Measurements from ENCODE around the gene TIMM10.

DNA sequence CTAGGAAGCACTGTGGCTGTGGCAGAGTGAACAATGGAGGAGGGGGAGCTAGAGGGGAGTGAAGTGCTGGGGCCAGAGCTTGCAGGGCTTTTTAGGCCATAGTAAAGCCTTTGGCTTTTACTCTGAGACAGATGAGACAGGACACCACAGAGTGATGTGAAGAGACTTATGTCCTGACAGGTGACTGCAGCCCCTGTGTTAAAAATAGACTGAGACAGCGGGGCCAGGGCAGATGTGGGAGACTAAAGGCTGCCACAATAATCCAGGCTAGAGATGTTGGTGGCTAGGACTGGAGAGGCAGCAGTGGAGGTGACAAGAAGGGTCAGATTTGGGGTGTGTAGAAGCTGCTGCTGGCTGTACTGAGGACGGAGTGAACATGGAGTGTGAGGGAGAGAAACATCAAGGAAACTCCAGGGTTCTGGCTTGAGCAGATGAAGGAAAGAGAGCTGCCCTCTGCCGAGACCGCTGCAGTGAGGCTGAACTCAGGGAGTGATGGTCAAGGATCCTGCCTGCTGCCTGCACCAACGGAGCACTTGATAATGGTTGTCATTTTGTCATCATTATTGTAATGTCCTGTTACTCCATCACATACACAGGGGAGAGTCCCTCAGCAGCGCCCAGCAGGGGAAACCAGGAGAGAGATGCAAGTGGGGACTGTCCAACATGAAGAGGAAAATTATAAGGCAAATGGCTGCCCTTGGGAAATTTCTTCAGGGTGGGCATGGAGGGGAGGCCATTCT, 42.5 kb downstream of the TIMM10 start:
- TF ChIP-seq, protein P1, sequence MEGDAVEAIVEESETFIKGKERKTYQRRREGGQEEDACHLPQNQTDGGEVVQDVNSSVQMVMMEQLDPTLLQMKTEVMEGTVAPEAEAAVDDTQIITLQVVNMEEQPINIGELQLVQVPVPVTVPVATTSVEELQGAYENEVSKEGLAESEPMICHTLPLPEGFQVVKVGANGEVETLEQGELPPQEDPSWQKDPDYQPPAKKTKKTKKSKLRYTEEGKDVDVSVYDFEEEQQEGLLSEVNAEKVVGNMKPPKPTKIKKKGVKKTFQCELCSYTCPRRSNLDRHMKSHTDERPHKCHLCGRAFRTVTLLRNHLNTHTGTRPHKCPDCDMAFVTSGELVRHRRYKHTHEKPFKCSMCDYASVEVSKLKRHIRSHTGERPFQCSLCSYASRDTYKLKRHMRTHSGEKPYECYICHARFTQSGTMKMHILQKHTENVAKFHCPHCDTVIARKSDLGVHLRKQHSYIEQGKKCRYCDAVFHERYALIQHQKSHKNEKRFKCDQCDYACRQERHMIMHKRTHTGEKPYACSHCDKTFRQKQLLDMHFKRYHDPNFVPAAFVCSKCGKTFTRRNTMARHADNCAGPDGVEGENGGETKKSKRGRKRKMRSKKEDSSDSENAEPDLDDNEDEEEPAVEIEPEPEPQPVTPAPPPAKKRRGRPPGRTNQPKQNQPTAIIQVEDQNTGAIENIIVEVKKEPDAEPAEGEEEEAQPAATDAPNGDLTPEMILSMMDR (IDR thresholded peaks at IDR 0.05) = no peak
- no peak for TF ChIP-seq POLR2A (IDR thresholded peaks at IDR 0.05)
